Measurements from ENCODE around the gene PPP1R14C.

Gene PPP1R14C

DNA sequence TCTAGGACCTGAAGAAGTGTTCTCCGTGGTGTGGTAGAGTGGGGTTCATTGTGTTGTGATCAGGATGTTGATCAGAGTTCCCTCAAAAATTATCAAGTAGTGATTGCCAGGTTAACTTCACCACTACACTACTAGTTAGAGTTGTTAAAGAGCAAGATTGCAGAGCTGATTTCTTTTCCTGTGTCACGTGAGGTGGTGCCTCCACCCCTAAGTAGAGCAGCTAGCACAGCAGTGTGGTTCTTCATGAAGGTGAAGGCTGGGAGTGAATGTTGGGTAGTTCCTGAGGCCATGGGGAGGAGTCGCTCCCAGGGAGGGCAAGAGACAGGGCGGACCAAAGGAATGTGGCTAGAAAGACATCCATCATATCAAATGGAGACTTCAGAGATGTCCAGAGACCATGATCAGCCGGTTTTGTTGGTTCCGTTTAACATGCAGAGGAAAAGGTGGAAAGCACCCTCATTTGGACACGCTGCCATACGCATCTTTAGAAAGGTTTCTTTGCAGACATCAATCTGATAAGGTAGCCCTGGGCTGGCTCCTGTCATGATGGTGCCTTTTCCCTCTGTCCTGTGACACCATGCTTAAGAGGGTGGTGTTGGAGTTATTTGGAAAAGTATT, 146.7 kb downstream of the PPP1R14C start:
- no peak overlapping the region for H3K4me3 ChIP-seq (replicated peaks; ENCODE audit: low read depth, low read length)
- DNase-seq (ENCODE audit: low read depth), result no peak
- TF ChIP-seq, protein P1, sequence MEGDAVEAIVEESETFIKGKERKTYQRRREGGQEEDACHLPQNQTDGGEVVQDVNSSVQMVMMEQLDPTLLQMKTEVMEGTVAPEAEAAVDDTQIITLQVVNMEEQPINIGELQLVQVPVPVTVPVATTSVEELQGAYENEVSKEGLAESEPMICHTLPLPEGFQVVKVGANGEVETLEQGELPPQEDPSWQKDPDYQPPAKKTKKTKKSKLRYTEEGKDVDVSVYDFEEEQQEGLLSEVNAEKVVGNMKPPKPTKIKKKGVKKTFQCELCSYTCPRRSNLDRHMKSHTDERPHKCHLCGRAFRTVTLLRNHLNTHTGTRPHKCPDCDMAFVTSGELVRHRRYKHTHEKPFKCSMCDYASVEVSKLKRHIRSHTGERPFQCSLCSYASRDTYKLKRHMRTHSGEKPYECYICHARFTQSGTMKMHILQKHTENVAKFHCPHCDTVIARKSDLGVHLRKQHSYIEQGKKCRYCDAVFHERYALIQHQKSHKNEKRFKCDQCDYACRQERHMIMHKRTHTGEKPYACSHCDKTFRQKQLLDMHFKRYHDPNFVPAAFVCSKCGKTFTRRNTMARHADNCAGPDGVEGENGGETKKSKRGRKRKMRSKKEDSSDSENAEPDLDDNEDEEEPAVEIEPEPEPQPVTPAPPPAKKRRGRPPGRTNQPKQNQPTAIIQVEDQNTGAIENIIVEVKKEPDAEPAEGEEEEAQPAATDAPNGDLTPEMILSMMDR (IDR thresholded peaks at IDR 0.05; ENCODE audit: low read length, missing control alignments), result no peak

DNA sequence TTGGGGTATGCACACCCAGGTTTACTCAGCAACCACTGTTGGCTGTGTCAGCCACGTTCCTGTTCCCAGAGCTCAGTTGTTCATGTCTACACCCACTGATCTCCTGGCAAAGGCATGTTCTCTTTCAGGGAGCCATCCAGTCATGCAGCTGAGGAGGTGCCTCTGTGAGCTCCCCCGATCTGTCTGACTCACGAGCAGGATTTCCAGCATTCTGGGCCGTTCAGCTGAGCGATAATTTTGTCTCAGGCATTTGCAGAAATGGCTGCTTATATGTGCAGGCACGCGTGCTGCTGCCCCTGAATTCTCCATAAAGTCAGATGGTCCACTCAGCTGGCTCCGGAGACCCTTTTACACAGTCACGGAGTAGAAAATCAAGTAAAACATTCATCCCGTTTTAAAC, 147.6 kb downstream of the PPP1R14C start:
- DNase-seq (ENCODE audit: low read depth), result peak; percentile 29
- no peak overlapping the region for H3K4me3 ChIP-seq (replicated peaks; ENCODE audit: low read depth, low read length)
- TF ChIP-seq, protein P1 (IDR thresholded peaks at IDR 0.05; ENCODE audit: low read length, missing control alignments), result no peak

DNA sequence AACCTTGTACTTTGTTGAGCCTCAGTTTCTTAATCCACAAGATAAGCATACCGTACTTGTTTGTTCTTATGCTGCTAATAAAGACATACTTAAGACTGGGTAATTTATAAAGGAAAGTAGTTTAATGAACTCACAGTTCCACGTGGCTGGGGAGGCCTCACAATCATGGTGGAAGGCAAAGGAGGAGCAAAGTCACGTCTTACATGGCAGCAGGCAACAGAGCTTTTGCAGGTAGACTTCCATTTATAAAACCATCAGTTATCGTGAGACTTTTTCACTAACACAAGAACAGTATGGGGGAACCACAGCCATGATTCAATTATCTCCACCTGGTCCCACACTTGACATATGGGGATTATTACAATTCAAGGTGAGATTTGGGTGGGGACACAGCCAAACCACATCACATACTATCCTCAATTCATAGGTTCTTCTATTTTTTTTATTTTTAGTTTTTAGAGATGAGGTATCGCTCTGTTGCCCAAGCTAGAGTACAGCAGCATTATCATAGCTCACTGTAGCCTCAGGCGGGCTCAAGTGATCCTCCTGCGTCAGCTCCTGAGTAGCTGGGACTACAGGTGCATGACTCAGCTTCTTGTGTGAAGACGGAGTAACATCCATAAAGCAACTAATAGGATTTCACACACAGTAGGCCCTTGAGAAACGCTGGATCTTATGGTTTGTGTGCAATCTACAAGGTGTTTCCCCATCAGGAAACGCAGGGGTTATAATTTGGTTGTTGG, 149.3 kb downstream of the PPP1R14C start:
- no peak overlapping the region for H3K4me3 ChIP-seq (replicated peaks; ENCODE audit: low read depth, low read length)
- DNase-seq (ENCODE audit: low read depth), result no peak
- TF ChIP-seq, protein P1 (IDR thresholded peaks at IDR 0.05; ENCODE audit: low read length, missing control alignments), result no peak

DNA sequence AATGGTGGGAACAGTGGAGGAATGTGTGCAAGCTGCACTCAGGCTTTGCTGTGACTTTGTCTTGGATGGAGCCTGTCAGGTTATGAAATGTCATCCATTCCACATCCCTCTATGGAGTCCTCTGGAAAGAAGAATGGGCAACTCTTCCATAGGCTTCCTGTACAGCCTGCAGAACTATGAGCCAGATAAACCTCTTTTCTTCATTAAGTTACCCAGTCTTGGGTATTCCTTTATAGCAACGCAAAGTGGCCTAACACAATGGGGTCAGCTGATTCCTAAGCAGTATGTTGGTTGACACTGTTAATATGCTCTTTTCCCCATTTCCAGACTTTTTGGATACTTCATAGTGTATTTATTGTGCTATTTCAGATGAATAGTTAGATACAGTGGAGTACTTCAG, 150.2 kb downstream of the PPP1R14C start:
- no peak for DNase-seq (ENCODE audit: low read depth)

DNA sequence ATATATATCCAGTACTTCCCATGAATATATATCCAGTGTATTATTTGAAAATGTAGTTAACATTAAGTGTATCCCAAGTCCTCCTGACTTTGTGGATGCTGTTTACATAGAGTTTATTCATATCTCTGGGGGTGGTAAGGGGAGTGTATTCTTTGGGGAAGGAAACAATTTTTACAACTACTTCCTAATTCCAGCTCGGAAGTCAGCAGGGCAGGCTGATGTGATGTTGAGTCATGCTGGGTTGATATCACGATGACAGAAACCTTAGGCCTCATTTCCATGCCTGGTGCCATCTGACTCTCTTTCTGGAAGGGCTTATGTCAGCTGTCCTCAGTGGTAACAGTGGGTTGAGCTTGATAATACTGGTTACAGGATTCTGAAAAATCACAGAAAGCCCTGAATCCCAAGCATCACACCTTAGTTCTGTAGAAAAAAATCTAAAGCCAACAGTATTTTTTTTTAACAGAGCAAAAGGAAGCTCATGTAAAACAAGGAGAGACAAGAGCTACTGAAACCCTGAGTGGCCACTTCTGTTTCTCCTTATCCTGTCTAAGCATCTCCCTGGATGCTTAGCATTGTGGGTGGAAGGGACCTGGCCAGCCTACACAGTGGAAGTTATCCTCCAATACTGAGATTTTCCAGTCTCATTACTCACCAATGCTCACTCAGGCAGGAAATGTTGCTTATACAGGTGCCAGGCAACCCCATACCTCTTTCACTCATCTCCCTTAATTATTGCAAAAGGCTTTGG, 150.8 kb downstream of the PPP1R14C start:
- H3K4me3 ChIP-seq (replicated peaks; ENCODE audit: low read depth, low read length), result no peak overlapping the region
- peak; percentile 52 for DNase-seq (ENCODE audit: low read depth)
- TF ChIP-seq, protein P1 (IDR thresholded peaks at IDR 0.05; ENCODE audit: low read length, missing control alignments), result no peak

More for the DNA sequence above, 150.2 kb downstream of the PPP1R14C start:
- TF ChIP-seq, protein P1 (IDR thresholded peaks at IDR 0.05; ENCODE audit: low read length, missing control alignments), result no peak
- H3K4me3 ChIP-seq (replicated peaks; ENCODE audit: low read depth, low read length), result no peak overlapping the region

DNA sequence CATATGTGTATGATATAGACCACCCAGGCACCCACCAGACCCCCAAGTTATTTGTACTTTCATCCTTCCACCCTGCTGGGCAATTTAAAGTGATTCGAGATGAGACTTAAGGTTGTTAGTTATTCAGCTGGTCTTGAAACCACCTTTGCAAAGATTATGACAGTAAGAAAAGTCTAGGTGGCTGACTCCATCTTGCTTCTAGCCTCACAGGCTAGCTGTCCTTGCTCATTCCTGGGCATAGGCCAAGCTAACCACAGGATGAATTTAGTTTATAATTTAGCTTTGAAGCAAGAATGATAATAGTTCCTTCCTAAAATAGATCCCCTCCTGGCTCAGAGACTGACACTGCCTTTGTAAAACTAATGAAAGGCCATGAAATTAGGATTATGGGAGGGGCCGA, 154.0 kb downstream of the PPP1R14C start:
- no peak for DNase-seq (ENCODE audit: low read depth)
- TF ChIP-seq, protein P1 (IDR thresholded peaks at IDR 0.05; ENCODE audit: low read length, missing control alignments), result no peak
- no peak overlapping the region for H3K4me3 ChIP-seq (replicated peaks; ENCODE audit: low read depth, low read length)

All from fibroblast of pulmonary artery (primary cell).